Naive thymus-derived CD4-positive, alpha-beta T cell (primary cell): ENCODE measurements around the gene TSC22D2. TPM values are rescaled to one million over a fixed set of nuclear protein-coding genes. Genes with fewer than 3 reads are reported as not detected.

Experiments
- ATAC-seq: fragments of 150-1000 bp; cut with Tn5 transposase; 2 replicates; pipeline ENCODE4 v1.10.0; 2021; ENCODE audit warnings: mild to moderate bottlenecking, moderate library complexity
- CTCF ChIA-PET: fragments of 350-600 bp; sonication (Branson Sonifier 250); formaldehyde crosslinking; loops from one replicate; lab custom pipeline; 2021; ENCODE audit warnings: antibody characterized with exemption; lab: Charles Lee
- POLR2A ChIA-PET: fragments of 350-600 bp; sonication (Branson Sonifier 250); formaldehyde crosslinking; loops from one replicate; lab custom pipeline; 2021; ENCODE audit warnings: antibody characterized with exemption, inconsistent platforms; lab: Charles Lee
- DNase-seq, 9 donors: peaks; one replicate each; pipeline versions ENCODE4 v3.0.0 to v3.0.0-alpha.2; 2020 to 2022; ENCODE audit warnings: mixed read lengths in 1 of 9
- H3K27ac ChIP-seq: one replicate; pipeline ENCODE4 v1.7.0; 2013; ENCODE audit warnings: mild to moderate bottlenecking, low read depth, low read length, moderate library complexity
- H3K27me3 ChIP-seq, 2 donors: one replicate each; pipeline ENCODE4 v1.7.0; 2013; ENCODE audit warnings: low read length in 2 of 2, mild to moderate bottlenecking in 2 of 2, moderate library complexity in 2 of 2; ENCODE audit not compliant: control insufficient read depth in 2 of 2, insufficient read depth in 2 of 2
- H3K36me3 ChIP-seq, 3 experiments: 1 replicate in 2 of 3; 2 replicates in 1 of 3; pipeline ENCODE4 v1.7.0; 2013; ENCODE audit warnings: low read length in 3 of 3, mild to moderate bottlenecking in 3 of 3, moderate library complexity in 1 of 3; ENCODE audit not compliant: insufficient read depth in 3 of 3, control insufficient read depth in 2 of 3
- H3K4me1 ChIP-seq, 2 donors: one replicate each; pipeline ENCODE4 v1.7.0; 2013; ENCODE audit warnings: low read length in 2 of 2, mild to moderate bottlenecking in 2 of 2, moderate library complexity in 1 of 2; ENCODE audit not compliant: control insufficient read depth in 2 of 2, insufficient read depth in 2 of 2
- H3K4me3 ChIP-seq: 2 replicates; pipeline ENCODE4 v1.7.0; 2013; ENCODE audit warnings: mild to moderate bottlenecking, low read length
- H3K9me3 ChIP-seq, 3 experiments: 1 replicate in 2 of 3; 2 replicates in 1 of 3; pipeline ENCODE4 v1.7.0; 2013; ENCODE audit warnings: low read length in 3 of 3; ENCODE audit not compliant: control insufficient read depth in 2 of 3
- H3K27ac Mint-ChIP-seq, 9 donors: one replicate each; pipeline ENCODE4 v1.8.0; 2020 to 2022; ENCODE audit warnings: mixed read lengths in 9 of 9, mild to moderate bottlenecking in 8 of 9, moderate library complexity in 5 of 9, inconsistent platforms in 2 of 9
- H3K27me3 Mint-ChIP-seq, 5 donors: one replicate each; pipeline ENCODE4 v1.8.0; 2021 to 2022; ENCODE audit warnings: mixed read lengths in 5 of 5, mild to moderate bottlenecking in 1 of 5
- H3K36me3 Mint-ChIP-seq, 5 donors: one replicate each; pipeline ENCODE4 v1.8.0; 2020 to 2022; ENCODE audit warnings: mixed read lengths in 5 of 5, mild to moderate bottlenecking in 3 of 5, inconsistent platforms in 1 of 5
- H3K4me1 Mint-ChIP-seq, 7 donors: one replicate each; pipeline ENCODE4 v1.8.0; 2020 to 2022; ENCODE audit warnings: mixed read lengths in 7 of 7, mild to moderate bottlenecking in 3 of 7, inconsistent platforms in 1 of 7
- H3K4me3 Mint-ChIP-seq, 10 donors: one replicate each; pipeline ENCODE4 v1.8.0; 2020 to 2022; ENCODE audit warnings: mild to moderate bottlenecking in 10 of 10, mixed read lengths in 10 of 10, moderate library complexity in 6 of 10, inconsistent platforms in 2 of 10
- H3K9me3 Mint-ChIP-seq, 11 donors: one replicate each; pipeline ENCODE4 v1.8.0; 2020 to 2022; ENCODE audit warnings: mixed read lengths in 11 of 11, mild to moderate bottlenecking in 4 of 11, inconsistent platforms in 1 of 11, moderate library complexity in 1 of 11
- intact Hi-C, 2 donors: fragments of 100-400 bp; cut with micrococcal nuclease; formaldehyde crosslinking; loops; one replicate each; pipeline ENCODE4 v1.15.1; 2023
- polyA plus RNA-seq, 2 donors: library from polyadenylated mRNA; unstranded; fragments of 300-500 nt; fragmentation: Illumina TruSeq; gene quantifications; one replicate each; pipeline ENCODE4 v1.2.3, GENCODE V29; 2021
- total RNA-seq, 6 experiments: library from RNA in 5 of 6; stranded (reverse) in 5 of 6; gene quantifications; 1 replicate in 5 of 6; 2 replicates in 1 of 6; pipeline ENCODE4 v1.2.3 and lab custom pipeline; 2021 to 2026

The TSC22D2 gene
- total and polyA plus RNA-seq, 7 experiments from 2014 or later, result 6.6 to 42.1 (median 26.1) TPM

DNA sequence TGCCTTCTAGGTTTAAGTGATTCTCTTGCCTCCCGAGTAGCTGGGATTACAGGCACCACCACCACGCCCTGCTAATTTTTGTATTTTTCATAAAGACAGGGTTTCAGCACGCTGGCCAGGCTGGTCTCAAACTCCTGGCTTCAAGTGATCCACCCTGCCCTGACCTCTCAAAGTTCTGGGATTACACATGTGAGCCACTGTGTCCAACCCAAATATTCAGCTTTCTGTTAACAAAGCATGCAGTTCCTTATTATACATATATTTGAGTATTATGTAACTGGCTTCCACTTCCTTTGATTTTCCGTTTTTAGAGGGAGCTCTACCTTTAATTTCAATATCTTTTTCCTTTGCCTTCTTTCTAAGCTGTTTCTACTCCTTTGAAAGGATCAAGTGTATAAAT lies 26.1 kb downstream of the TSC22D2 start:
- ChIA-PET POLR2A (interaction anchor here (0.6 kb wide), 1 partner anchor 159 kb away, joined by 5 read pairs; no protein-coding TSS in a partner anchor), CTCF (interaction anchor here (1.1 kb wide), 1 partner anchor 26 kb away, joined by 3 read pairs; the partner anchor contains the start of gene TSC22D2)
- DNase-seq (no peak), ATAC-seq (no peak)
- Histone ChIP-seq H3K4me3 (no peak overlapping the region), H3K27me3 (no peaks in the 10 kb centered on the region), H3K9me3 (no peaks in the 10 kb centered on the region), H3K27ac (no peak overlapping the region), H3K36me3 (no peaks in the 10 kb centered on the region), H3K4me1 (no peaks in the 10 kb centered on the region)
- intact Hi-C loops, result loop anchor here in 1 of 2 donors (2.0 kb wide), 1 partner anchor 15 kb away; no protein-coding TSS in a partner anchor
- H3K9me3 Mint-ChIP-seq, result no peaks in the 10 kb centered on the region
- H3K36me3 Mint-ChIP-seq, result peaks cover 0 to 5% (median 2%) of the 10 kb centered on the region in 5 donors
- H3K27me3 Mint-ChIP-seq, result no peaks in the 10 kb centered on the region
- no peak overlapping the region for H3K4me3 Mint-ChIP-seq
- peak overlapping the region in 1 of 9 donors; percentile 38 for H3K27ac Mint-ChIP-seq
- peaks cover 5 to 56% (median 31%) of the 10 kb centered on the region in 7 donors for H3K4me1 Mint-ChIP-seq

DNA sequence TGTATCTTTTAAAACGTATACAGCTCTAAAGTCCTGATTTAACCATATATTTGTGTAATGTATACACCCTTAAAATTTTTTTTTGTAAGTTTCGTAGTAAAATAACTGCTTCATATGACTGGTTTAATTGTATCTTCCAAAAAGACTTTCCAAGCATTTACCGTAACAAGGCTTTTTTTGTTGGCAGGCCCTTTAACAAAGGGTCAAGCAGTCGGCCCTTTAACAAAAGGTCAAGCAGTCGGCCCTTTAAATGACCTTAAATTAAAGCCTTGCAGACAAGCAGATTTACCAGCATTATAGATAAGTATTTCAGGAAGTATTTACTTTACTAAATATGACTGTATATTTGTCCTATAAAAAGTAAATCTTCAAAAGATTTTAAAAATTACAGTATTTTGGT lies 28.1 kb downstream of the TSC22D2 start:
- Histone ChIP-seq H3K4me3 (no peak overlapping the region), H3K36me3 (no peaks in the 10 kb centered on the region), H3K27ac (no peak overlapping the region), H3K4me1 (no peaks in the 10 kb centered on the region), H3K9me3 (no peaks in the 10 kb centered on the region), H3K27me3 (no peaks in the 10 kb centered on the region)
- H3K27me3 Mint-ChIP-seq, result no peaks in the 10 kb centered on the region
- no peaks in the 10 kb centered on the region for H3K9me3 Mint-ChIP-seq
- CTCF ChIA-PET, result no interaction called here
- no peak for DNase-seq
- POLR2A ChIA-PET, result no interaction called here
- H3K4me1 Mint-ChIP-seq, result peaks cover 0 to 46% (median 25%) of the 10 kb centered on the region in 7 donors
- H3K4me3 Mint-ChIP-seq, result no peak overlapping the region
- H3K36me3 Mint-ChIP-seq, result peaks cover 0 to 8% (median 4%) of the 10 kb centered on the region in 5 donors
- no peak overlapping the region for H3K27ac Mint-ChIP-seq
- ATAC-seq, result no peak
- intact Hi-C loops, result no loop called here

DNA sequence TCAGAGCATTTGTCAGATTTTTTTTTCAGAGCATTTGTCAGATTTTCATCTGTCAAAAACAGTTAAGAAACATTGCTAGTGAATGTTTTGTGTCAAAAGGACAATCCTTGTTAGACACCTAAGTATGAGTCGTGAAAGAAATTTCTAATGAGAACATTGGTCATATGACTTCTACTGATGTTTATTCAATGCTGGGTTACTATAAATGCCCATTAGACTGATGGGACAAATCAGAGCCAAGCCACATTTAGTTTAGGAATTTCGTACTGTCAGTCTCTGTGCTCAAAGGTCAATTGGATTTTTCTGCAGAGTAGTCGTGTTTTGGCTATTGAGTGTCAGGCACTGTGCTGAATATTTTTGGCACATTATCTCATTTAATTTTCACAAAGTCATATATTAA lies 31.6 kb downstream of the TSC22D2 start:
- Mint-ChIP-seq H3K27ac (peak overlapping the region in 1 of 9 donors; percentile 34), H3K36me3 (peaks cover 6 to 27% (median 13%) of the 10 kb centered on the region in 5 donors), H3K9me3 (peaks cover 0 to 2% (median 0%) of the 10 kb centered on the region in 11 donors), H3K4me1 (peaks cover 2 to 43% (median 22%) of the 10 kb centered on the region in 7 donors), H3K4me3 (no peak overlapping the region), H3K27me3 (no peaks in the 10 kb centered on the region)
- Histone ChIP-seq H3K27me3 (no peaks in the 10 kb centered on the region), H3K27ac (no peak overlapping the region), H3K4me3 (no peak overlapping the region), H3K9me3 (no peaks in the 10 kb centered on the region), H3K36me3 (no peaks in the 10 kb centered on the region), H3K4me1 (no peaks in the 10 kb centered on the region)
- POLR2A ChIA-PET, result no interaction called here
- intact Hi-C loops, result loop anchor here in 1 of 2 donors (2.0 kb wide), 1 partner anchor 17 kb away; no protein-coding TSS in a partner anchor
- DNase-seq (no peak), ATAC-seq (no peak)
- CTCF ChIA-PET, result no interaction called here

DNA sequence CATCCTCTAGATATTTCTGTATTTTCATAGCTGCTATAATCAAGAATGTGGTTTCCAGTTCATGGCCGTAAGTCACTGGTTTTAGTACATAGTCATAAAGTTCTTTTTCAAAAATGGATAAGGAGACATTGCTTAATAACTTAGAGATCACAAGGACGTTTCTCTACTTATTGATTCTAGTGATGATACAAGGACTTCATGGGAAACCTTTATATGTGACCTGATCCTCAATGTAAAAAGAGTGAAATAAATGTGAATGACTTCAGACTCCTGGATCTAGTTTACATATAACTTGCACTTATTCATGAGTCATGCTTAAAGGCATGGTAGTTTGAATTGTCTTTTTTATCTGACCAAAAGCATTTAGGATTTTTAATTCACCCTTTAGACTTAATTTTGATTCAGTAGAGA lies 35.2 kb downstream of the TSC22D2 start:
- Histone ChIP-seq H3K4me1 (no peaks in the 10 kb centered on the region), H3K4me3 (no peak overlapping the region), H3K27me3 (no peaks in the 10 kb centered on the region), H3K9me3 (no peaks in the 10 kb centered on the region), H3K36me3 (no peaks in the 10 kb centered on the region), H3K27ac (no peak overlapping the region)
- Mint-ChIP-seq H3K27ac (peak overlapping the region in 1 of 9 donors; percentile 65), H3K4me1 (peaks cover 7 to 57% (median 40%) of the 10 kb centered on the region in 7 donors), H3K9me3 (peaks cover 0 to 2% (median 0%) of the 10 kb centered on the region in 11 donors), H3K36me3 (peaks cover 6 to 27% (median 13%) of the 10 kb centered on the region in 5 donors), H3K4me3 (no peak overlapping the region), H3K27me3 (no peaks in the 10 kb centered on the region)
- intact Hi-C loops, result no loop called here
- DNase-seq (no peak), ATAC-seq (no peak)
- POLR2A ChIA-PET, result no interaction called here
- CTCF ChIA-PET, result no interaction called here

DNA sequence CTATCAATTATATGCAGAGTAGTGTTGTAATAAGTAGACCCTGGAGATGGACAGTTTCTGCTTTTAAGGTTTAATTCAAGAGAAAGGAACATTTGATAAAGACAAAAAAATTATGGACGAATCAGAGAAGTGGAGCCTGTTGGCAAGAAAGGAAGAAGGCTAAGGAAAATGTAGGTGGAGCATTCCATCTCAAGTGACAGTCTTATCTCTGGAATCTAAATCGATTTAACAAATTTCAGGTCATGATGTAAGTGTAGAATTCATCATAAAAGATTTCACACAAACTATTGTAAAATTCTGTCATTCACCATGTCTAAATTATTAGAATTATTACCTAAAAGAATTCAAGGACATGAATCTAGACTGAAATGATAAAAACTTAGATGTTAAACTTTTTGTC lies 36.3 kb downstream of the TSC22D2 start:
- H3K27me3 Mint-ChIP-seq, result no peaks in the 10 kb centered on the region
- H3K36me3 Mint-ChIP-seq, result peaks cover 6 to 26% (median 13%) of the 10 kb centered on the region in 5 donors
- no peak overlapping the region for H3K4me3 Mint-ChIP-seq
- DNase-seq (no peak), ATAC-seq (no peak)
- Histone ChIP-seq H3K27ac (no peak overlapping the region), H3K4me3 (no peak overlapping the region), H3K36me3 (no peaks in the 10 kb centered on the region), H3K27me3 (no peaks in the 10 kb centered on the region), H3K9me3 (no peaks in the 10 kb centered on the region), H3K4me1 (peaks cover 3 to 4% of the 10 kb centered on the region in 2 donors)
- POLR2A ChIA-PET, result interaction anchor here (1.0 kb wide), 1 partner anchor 36 kb away, joined by 4 read pairs; no protein-coding TSS in a partner anchor
- H3K4me1 Mint-ChIP-seq, result peaks cover 9 to 61% (median 50%) of the 10 kb centered on the region in 7 donors
- CTCF ChIA-PET, result no interaction called here
- H3K27ac Mint-ChIP-seq, result no peak overlapping the region
- intact Hi-C loops, result no loop called here
- peaks cover 0 to 2% (median 0%) of the 10 kb centered on the region in 11 donors for H3K9me3 Mint-ChIP-seq

DNA sequence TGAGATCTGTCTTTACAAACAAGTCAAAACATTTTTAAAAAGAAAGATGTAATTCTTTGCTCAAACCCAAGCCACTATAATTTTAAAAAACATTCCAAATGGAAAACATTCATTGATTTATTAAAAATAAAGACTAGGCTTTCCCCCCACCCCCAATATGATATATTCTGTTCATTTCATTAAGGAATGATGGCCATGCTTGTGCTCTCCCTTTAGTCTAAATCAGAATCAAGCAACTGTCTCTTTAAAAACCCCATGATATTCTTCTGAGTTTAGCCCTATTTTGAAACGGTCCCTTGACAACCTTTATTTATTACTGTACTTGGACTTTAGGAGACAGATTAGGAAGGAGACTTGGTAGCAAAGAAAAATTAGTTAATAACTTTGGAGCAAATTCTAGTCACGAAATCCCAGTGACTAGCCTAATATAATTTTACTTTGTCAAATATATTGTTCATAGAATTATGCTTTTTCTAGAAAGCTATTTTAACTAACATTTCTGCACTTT lies 38.4 kb downstream of the TSC22D2 start:
- Histone ChIP-seq H3K27me3 (no peaks in the 10 kb centered on the region), H3K27ac (no peak overlapping the region), H3K9me3 (no peaks in the 10 kb centered on the region), H3K4me3 (no peak overlapping the region), H3K4me1 (peaks cover 3 to 4% of the 10 kb centered on the region in 2 donors), H3K36me3 (no peaks in the 10 kb centered on the region)
- intact Hi-C loops, result no loop called here
- no peaks in the 10 kb centered on the region for H3K27me3 Mint-ChIP-seq
- CTCF ChIA-PET, result no interaction called here
- POLR2A ChIA-PET, result interaction anchor here (0.5 kb wide), 1 partner anchor 15 kb away, joined by 4 read pairs; no protein-coding TSS in a partner anchor
- DNase-seq (no peak), ATAC-seq (no peak)
- H3K9me3 Mint-ChIP-seq, result peaks cover 0 to 2% (median 0%) of the 10 kb centered on the region in 11 donors
- H3K4me3 Mint-ChIP-seq, result no peak overlapping the region
- peaks cover 5 to 18% (median 6%) of the 10 kb centered on the region in 5 donors for H3K36me3 Mint-ChIP-seq
- H3K27ac Mint-ChIP-seq, result peak overlapping the region in 3 of 9 donors; percentile 4 to 72 (median 10)
- peaks cover 14 to 65% (median 56%) of the 10 kb centered on the region in 7 donors for H3K4me1 Mint-ChIP-seq
